Stimulated activated CD4-positive, alpha-beta T cell treated with anti-CD3 and anti-CD28 coated beads, Interleukin-15, amount 100 ng/mL, for 48 hours (primary cell): ENCODE measurements around the gene KCNK10.

Experiments
- DNase-seq, 2 donors: peaks; one replicate each; pipeline ENCODE4 v3.0.0-alpha.2; 2020; ENCODE audit warnings: low read depth in 2 of 2

The KCNK10 gene

DNA sequence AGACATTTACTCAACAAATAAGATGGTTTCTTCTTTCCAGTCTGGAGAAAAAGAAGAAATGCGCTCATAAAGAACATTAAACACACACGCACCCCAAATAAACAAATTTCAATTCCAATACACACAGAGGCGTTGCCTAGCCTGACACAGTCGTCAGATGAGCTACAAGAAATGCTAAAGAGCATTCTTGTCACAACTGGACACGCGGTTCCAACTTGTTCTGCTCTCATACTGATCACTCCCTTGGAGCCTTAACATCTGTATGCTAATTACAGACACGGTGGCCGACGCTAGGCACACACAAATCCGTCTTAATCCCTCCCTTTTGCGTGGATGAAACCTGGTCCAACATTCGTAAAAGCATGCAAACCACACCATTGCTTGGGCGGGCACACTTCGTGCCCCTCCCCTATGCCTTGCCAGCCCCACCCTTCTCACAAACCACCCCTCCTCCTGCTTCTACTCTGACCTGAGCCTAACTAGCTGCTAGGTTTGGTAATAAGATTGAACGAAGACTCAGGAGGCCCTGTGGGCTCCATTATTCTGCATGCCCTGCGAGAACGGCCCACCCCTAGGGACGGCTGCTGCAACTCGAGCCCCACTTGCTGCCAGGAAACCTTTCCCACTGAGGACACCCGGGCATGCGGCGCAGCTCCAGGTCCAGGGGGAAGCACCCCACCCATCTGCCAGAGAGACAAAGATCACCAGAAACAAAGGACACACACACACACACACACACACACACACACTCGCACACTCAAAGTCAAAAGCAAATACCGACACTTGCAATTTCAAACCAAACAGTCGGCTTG lies 1.2 kb downstream of the KCNK10 start:
- no peak for DNase-seq

DNA sequence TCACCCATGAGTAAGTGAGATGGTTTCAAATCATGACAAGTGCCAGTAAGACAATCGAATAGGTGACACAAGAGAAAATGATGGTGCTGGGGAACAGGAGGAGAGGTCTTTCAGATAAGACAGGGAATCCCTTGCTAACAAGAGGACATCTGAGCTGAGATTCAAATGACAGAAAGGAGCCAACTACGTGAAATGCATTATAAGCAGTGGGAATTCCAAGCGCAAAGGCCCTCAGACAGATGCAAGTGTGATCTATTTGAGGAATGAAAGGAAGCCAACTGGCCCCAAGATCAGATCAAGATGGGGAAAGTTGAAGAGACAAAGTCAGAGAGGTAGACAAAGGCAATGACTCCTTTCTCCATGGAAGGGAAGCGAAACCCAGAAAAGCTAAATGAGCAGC lies 4.7 kb downstream of the KCNK10 start:
- DNase-seq: no peak

DNA sequence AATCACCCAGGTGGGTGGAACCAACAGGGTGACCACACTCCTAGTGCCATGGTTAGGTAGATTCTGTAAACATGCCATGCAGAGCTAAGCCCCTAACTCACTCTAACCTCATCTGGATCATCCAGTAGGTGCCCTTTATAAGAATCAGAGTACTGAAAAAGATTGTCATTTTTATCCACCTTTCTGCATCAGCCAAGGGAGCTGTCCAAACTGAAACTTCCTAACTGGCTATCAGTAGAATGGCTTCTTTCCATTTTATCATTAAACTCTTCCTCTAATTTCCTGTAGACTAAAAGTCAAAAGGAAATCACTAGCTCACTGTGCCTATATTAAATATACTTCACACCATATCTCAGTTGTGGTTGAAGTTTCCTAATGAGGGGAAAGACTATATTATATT lies 6.5 kb downstream of the KCNK10 start:
- no peak for DNase-seq

DNA sequence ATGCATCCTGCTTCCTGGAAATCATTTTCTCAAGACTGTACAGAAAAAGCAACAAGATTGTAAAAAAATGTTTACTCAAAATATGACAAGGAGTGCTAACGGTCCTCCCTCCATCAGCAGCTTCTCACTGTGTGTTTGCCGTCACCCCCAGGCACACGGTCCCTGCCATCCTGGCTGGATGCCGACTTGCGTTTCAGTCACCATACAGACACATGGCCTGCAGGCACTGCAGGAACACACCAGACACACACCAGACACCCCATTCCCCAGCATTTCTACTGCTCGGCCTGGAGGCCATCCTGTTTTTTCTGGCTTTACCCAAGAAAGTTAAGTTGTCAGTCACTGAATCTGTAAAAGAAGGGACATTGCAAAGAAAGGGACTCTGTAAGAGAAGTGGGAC lies 10.8 kb downstream of the KCNK10 start:
- no peak for DNase-seq

DNA sequence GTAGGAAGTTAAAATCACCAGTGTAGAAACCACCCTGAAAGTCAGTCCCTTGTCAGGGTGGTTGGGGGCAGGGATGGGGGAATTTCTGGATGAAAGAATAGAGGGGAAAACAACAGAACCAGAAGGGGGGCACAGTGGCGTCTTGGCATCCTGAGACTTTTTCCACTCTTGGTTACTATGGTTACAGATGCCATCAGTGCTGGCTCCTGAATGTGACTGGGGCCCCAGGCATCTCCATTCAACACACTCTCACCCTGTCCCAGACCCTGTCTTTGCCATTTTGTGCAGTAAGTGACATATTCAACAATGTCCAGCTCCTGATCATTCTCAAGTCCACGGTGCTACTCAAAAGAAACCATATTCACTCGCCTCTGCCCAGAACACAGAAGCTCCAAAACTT lies 11.3 kb downstream of the KCNK10 start:
- no peak for DNase-seq

DNA sequence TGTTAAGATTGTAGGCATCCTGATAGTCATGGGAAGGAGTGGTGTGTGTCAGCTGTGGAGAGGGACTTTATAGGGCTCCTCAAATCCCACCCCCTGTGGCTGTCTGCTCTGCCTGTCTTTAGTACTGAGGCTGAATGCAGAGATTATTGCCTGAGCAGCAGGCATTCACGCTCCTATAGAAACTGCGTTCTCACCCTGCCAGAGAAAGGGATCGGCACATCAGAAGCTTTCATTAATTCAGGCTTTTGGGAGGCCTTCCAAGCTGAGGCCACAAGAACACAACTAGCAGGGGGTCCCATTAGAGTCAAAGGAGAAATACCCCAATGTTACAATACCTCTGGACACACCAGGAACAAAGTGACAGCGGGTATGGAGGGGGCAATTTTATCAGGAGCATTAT lies 12.6 kb downstream of the KCNK10 start:
- no peak for DNase-seq

DNA sequence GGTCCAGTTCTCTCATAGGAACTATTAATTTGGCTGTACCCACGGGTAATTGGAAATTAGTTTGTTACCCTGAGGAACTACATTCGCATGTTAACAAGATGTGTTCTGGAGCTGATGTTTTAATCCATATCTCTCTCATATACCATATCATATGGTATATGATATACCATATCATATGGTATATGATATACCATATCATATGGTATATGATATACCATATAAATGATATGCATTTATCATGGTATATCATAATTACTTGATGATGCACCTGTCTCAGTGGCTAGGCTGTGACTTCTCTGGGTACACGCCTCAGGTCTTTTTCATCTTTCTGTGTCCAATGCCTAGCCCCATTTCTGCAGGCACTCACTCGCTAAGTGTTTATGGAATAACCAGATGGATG lies 13.0 kb downstream of the KCNK10 start:
- no peak for DNase-seq

DNA sequence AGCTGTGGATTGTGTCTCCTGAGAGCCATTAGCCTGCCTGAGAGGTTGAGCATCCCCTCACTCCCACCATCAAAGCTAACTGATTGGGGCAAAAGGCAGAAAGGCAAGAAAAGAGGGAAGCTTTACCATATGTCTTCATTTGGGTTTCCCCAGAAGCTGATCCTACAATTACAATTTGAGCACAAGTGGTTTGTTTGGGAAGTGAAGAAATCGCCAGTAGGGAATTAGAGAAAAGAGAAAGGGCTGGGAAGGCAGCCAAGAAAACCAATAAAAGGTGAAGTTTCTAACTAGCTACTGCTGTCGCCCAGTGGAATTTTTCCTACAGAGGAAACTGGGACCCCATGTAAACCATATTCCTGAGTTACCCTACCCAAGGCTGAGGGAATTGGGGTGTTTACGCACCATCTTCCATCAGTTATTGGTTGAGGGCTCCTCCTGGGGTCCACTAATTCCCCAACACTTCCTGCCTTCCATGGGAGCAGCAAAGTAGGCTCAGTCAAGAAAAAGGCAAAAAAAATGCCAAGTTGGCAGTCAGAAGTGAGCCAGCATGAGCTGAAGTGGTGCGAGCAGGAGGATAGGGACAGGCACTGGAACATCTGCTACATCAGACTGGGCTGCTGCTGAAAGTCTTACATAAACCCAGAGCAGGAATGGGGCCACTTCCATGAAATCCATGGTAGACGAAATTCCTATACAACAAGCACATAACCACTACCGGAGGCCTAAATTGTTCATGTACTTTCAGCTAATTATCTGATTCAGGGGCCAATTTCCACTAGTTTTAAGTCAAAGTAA lies 17.3 kb downstream of the KCNK10 start:
- DNase-seq: no peak

DNA sequence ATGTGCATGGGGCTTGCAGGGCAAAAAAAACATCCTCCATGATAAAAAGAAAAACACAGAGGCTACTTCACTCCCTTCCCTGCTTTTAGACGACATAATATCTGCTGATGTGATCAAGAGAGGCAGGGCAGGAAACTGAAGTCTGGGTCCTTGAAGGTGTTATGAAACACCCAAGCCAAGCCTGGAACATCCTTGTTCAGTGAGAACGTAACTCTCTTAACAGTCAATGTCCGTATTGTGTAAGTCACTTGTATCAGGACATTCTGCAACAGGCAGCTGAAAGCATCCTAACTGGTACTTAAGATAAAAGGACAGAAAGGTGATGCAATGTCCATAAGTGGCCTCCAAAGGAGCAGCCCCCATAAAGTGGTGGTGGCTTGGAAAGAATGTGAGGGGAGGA lies 20.0 kb downstream of the KCNK10 start:
- DNase-seq: no peak

DNA sequence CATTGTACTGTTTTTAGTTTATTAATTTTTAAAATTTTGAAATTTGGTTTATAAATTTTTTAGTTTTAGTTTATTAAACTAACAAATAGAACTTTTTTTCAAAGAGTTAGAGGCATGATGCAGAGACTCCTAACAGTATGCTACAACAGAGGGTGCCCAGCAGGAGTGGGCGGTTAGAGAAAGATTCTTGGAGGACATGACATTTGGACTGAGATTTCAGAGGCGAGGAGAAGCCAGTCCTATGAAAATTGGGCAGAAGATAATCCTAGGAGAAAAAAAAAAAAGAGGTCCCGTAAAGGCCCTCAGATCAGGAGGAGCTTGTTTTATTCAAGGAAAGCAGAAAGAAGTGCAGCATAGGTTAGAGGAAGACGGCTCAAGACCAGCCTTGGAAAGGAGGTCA lies 21.7 kb downstream of the KCNK10 start:
- no peak for DNase-seq

DNA sequence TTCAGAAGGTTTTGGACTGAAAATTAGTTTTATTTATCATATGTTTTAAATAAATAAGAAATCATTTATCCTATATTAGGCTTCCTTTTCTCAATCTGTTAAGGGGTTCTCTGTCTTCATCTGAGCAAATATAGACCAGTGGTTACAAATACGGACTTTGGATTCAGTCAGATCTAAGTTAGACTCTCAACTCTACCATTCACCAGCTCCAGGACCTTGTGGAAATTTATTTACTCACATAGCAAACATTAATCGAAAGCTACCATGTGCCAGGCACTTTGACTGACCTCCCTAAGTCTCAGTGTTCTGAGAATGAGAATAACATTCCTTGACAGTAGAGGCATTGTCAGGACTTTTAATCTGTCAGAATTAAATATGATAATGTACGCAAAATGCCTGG lies 22.3 kb downstream of the KCNK10 start:
- DNase-seq: no peak

DNA sequence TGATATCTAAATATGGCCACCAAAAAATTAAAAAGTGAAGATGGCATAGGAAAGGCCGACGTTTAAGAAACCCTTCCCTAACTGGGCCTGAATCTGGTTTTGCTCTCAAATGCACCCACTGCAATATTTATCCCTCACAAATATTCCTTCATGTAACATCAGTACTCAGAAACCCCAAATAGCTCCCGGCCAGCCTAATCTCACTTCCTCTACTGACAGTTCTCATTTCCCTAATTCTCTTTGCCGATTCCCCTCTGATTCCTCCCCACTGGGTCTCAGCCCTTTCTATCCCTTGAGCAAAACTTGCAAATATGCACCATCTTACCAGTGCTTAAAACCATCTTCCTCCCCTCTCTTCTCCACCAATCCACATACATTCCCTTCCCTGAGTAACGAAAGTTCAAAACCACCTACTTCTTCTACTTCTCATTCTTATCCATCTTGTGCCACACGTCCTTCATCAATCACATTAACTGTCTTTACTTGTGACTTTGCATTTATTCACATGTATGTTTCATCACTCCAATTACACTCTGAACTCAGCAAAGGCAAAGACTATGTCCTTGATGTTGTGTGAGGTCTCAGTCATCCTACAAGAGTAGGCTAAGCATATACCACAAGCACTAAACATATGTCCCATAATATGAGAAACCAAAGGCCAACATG lies 23.1 kb downstream of the KCNK10 start:
- DNase-seq: no peak

DNA sequence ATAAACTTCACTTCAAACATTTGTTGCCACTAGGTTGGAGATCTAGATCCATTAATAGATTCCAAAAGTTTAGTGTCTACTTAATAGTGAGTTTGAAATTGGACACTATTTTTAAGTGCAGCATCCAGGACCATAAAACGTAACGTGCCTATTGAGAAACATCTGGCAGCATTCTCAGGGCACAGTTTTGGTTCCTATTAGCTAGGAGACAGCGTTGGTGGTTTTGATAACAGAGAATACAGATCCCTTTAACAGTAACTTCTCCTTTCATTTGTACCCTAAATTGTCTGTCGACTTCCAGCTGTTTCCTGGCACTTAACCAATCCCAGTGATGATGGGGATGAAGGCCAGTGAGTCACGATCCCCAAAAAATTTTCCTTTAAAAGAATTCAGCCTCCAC lies 25.8 kb downstream of the KCNK10 start:
- DNase-seq: no peak

DNA sequence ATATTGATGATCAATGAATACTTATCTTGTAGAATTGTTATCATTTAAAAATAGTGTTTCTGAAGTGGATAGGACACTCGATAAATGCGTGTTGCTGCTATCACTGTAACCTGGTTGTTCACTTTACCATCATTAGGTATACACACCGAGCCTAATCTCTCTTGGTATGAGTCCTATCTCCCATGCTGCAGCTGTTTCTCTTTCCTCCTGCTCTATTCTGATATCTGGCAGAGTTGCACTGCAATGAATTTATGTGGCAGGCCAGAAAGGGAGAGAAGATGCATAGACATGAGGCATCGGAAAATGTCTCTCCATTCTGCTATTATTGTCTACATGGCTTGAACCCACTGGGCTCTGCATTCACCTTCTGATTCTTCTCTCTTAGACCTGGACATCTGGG lies 26.7 kb downstream of the KCNK10 start:
- DNase-seq: no peak

DNA sequence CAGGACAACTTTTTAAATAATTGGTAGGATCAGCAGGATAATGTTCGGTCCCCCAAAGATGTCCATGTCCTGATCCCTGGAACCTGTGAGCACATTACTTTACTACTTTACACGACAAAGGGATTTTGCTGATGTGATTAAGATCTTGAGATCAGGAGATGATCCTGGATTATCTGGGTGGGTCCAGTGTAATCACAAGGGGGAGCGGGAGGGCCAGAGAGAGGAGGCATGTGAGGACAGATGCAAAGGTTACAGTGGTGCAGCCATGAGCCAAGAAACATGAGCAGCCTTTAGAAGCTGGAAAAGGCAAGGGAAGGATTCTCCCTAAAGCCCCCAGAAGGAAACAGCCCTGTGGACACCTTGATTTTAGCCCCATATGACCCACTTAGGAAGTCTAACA lies 33.1 kb downstream of the KCNK10 start:
- no peak for DNase-seq

DNA sequence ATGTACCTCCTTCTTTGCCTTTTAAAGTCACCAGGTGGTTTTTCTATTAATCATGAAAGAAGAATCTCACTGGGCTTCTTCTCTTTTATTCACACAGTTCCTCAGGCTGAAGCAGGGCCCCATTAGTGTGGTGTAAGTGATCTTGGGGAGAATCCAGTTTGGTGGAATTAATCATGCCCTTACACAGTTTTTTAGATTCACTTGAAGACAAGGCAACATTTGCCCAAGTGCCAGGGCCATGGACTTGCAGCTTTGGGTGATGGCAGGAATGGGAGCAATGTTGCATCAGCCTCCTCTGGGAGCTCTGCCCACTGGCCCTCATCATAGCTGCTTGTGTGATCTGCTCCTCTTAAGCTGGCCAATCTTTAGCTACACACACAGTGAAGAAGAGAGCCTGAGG lies 33.8 kb downstream of the KCNK10 start:
- DNase-seq: no peak

DNA sequence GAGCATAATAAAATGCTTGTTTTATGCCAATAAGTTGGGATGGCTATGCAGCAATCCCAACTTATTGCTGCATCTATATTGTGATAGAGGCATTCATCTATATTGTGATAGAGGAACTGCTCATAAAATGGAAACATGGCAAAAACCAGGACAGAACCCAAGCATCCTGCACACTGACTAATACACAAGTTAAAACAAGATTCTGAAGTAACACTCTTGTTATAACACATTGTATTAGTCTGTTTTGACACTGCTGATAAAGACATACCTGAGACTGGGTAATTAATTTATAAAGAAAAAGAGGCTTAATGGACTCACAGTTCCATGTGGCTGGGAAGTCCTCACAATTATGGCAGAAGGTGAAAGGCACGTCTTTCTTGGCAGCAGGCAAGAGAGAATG lies 36.8 kb downstream of the KCNK10 start:
- DNase-seq: no peak

DNA sequence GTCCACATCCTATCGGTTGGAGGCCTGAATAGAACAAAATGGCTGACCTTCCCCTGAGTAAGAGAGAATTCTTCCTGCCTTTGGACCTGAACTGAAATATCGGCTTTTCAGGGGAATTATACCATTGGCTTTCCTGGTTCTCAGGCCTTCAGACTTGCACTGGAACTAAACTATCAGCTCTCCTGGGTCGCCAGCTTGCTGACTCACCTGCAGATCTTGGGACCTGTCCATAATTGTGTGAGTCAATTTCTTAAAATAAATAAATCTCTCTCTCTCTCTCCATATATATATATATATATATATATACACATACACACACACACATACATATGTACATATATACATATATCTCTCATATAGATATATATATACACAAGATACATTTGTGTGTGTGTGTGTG lies 41.6 kb downstream of the KCNK10 start:
- DNase-seq: no peak

DNA sequence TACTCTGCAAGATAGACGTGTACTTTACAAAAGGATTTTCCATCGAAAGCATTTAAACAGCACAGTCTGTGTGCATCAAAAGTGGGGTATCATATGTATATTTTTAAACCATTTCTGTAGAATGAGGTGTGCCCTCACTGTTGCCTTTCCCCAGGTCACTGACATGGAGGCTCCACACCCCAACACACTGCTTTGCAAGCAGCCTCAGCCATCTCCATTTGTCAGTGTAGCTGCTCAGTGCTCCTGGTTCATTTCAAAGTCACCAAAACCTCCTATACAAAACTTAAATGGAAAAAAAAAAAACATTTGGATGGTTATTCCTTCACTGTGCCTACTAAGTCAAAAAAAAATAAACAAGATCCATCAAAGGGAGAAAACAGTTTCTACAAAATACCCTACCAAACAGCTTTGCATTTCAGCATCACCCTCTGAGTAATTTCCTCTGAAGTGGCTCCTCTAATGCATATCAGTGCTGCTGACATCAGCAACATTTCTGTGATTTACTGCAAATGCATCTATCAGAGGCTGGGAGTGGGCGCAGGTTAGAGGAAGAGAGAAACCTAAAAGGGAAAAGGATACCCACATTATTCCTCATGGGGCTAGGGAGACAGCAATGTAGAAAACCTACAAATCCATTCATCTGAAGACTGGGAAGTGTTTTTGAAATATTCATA lies 46.0 kb downstream of the KCNK10 start:
- no peak for DNase-seq

DNA sequence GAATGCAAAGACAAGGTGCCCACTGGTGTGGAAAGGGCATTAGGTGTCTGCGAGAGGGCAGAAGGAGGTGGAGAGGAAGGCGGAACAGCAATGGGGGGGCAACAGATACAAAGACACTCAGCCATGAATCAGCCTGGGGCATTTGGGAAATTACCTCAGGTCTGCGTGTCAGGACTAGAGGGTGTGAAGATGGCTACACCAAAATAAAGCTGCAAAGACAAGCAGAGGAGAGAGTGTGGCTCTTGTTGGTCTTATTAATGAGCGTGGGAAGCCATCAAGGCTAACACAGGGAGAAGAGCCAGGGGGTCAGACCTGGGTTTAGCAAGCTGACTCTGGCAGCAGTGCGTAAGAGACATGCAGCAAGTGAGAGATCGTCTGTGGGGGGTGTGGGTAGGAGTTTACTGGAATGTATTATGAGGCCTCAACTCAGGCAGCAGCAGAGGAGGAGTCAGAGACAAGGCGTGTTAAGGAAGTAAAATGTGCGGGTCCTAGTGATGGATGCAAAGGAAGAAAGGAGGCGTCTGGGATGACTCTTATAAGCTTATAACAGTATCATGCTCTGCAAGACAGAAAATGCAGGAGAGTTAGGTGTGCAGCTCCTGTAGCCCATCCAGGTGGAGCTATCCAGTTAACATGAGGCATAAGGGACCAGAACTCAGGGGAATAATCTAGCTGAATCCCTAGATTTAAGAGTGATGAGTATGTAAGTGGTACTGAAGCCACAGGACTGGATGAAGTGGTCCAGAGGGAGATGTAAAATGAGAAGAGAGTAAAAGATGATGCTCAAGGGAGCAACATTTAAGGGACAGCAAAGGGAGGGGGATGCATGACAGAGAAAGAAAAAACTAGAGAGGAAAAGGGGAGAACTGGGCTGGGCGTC lies 50.4 kb downstream of the KCNK10 start:
- DNase-seq: no peak

DNA sequence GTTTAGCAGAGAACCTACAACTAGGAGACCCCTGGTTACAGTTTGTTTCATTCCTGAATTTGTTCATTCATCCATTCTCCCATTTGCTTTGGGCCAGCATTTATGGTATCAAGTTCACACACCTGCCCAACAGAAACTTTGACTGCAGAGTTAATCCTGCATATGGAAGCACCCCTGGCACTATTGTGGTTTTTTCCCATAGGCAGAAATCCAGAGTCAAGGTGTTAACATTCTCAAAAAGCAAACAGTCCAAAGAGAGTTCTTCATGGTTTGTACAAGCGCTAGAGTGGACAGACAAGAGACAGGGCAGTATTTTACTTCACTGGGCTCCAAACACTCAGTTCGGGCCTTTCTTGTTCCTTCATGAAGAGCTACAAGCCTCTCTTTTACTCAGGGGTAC lies 51.9 kb downstream of the KCNK10 start:
- DNase-seq: no peak
